Rectal smooth muscle tissue (tissue), 1 donor: ENCODE measurements around the gene APBB2.
"Not testable (repeated sequence)": the region's sequence is repeated elsewhere in the genome, so short reads cannot be mapped to it uniquely, and the experiment has no call there.

Experiments
- H3K27ac ChIP-seq: one replicate; pipeline ENCODE4 v1.7.0; 2013; ENCODE audit warnings: low read depth, low read length, inconsistent platforms
- H3K27me3 ChIP-seq: one replicate; pipeline ENCODE4 v1.7.0; 2013; ENCODE audit warnings: low read length; ENCODE audit not compliant: control insufficient read depth, insufficient read depth
- H3K36me3 ChIP-seq: one replicate; pipeline ENCODE4 v1.7.0; 2013; ENCODE audit warnings: low read length; ENCODE audit not compliant: control insufficient read depth, insufficient read depth
- H3K4me1 ChIP-seq: one replicate; pipeline ENCODE4 v1.7.0; 2013; ENCODE audit warnings: low read length; ENCODE audit not compliant: control insufficient read depth, insufficient read depth
- H3K4me3 ChIP-seq: one replicate; pipeline ENCODE4 v1.7.0; 2013; ENCODE audit warnings: low read length
- H3K9ac ChIP-seq: one replicate; pipeline ENCODE4 v1.7.0; 2013; ENCODE audit warnings: low read length

Gene APBB2

DNA sequence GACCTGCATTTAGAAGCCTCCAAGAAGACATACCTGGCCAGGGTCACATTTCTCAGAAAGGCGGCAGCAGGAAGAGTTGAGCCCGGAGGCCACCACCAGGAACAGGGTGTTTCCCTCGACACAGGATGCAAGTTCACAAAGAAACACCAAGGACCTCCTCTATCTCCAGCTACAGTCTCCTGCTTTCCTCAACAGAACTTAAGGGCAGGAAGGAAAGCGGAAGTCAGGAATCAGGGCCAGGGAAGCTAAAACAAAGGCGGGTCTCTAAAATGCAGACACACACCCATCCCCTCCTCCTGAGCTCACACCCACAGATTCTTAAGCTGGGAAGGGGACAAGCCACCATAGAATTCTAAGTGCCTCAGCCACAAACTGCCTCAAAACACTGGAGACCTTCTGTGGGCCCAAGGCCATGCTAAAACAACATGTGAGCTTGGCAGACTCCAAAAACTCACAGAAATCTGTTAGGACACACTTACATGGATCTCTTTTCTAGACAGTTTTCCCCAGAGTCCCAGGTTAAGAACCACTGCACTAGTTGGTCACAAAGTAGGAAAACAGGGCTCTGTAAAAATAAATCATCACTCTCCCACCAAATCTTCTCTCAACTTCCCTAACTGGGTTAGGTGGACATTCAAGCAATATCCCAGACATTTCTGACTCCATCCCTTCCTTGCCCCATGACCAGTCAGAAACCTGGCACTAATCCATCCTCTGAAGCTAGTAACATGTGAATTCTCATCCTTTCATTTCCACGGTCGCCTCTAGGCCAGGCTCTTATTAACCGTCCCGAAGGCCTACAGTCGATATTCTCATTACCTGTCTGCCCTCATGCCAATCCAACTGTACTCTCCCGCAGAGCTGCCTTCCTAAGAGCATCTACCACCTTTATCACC is 163.2 kb downstream of the APBB2 start:
- H3K27ac ChIP-seq = no peak overlapping the region
- H3K27me3 ChIP-seq = no peaks in the 10 kb centered on the region
- no peaks in the 10 kb centered on the region for H3K36me3 ChIP-seq
- H3K4me3 ChIP-seq = no peak overlapping the region
- no peak overlapping the region for H3K9ac ChIP-seq
- H3K4me1 ChIP-seq = peaks cover 4% of the 10 kb centered on the region

- Histone ChIP-seq H3K36me3 (no peaks in the 10 kb centered on the region), H3K27ac (no peak overlapping the region), H3K4me3 (no peak overlapping the region), H3K4me1 (peaks cover 4% of the 10 kb centered on the region), H3K9ac (no peak overlapping the region), H3K27me3 (no peaks in the 10 kb centered on the region)
Observed at GRCh38 chr4:41050116-41050515, 164.2 kb downstream of the APBB2 start.

GRCh38 chr4:41049176-41049575 is 165.2 kb downstream of the APBB2 start:
- not testable (repeated sequence) for H3K4me1 ChIP-seq, H3K4me3 ChIP-seq, H3K27ac ChIP-seq

DNA sequence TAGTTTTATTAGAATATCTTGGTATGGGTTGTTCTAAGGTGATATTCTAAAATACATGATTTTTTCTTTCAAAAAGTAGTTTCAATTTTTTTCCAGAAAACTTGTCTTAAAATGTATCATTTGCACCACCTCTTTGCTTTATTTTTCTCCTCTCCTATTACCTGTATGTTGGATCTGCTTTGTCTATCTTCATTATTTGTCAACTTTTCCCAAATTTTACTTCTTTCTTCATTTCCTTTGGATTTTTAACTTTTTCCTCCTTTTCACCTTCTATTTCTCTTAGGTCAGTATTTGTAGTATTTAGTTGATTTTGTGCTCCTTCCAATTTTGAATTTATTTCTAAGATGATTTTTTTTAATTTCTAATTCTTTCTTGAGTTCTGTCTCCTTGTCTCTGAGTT is 169.6 kb downstream of the APBB2 start:
- no peak overlapping the region for H3K9ac ChIP-seq
- H3K36me3 ChIP-seq = no peaks in the 10 kb centered on the region
- no peak overlapping the region for H3K27ac ChIP-seq
- no peaks in the 10 kb centered on the region for H3K27me3 ChIP-seq
- H3K4me3 ChIP-seq = no peak overlapping the region
- no peaks in the 10 kb centered on the region for H3K4me1 ChIP-seq

More at GRCh38 chr4:41049176-41049575, 165.2 kb downstream of the APBB2 start:
- not testable (repeated sequence) for H3K36me3 ChIP-seq, H3K27me3 ChIP-seq, H3K9ac ChIP-seq

DNA sequence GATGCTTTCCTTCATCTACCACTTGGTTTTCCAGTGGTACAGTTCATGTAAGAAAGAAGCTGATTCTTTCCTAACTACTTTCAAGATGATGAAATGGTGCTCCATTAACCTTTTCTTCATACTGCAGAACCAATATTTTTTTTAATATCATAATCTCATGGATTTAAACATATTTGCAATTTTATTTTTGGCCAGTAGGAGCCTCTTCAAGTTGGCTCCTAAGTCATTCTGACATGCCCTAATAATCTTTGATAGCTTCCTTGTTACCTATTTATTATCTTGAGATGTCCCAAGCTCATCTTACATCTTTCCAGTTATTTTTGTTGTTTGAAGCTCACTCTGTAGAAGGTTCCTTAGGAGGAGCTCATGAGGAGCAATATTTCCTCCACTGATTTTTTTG is 170.2 kb downstream of the APBB2 start:
- H3K9ac ChIP-seq = no peak overlapping the region
- H3K27ac ChIP-seq = no peak overlapping the region
- H3K4me3 ChIP-seq = no peak overlapping the region
- no peaks in the 10 kb centered on the region for H3K36me3 ChIP-seq
- no peaks in the 10 kb centered on the region for H3K4me1 ChIP-seq
- no peaks in the 10 kb centered on the region for H3K27me3 ChIP-seq

GRCh38 chr4:41043465-41043864 is 170.9 kb downstream of the APBB2 start:
- H3K27ac ChIP-seq = no peak overlapping the region
- H3K4me1 ChIP-seq = no peaks in the 10 kb centered on the region
- no peaks in the 10 kb centered on the region for H3K27me3 ChIP-seq

DNA sequence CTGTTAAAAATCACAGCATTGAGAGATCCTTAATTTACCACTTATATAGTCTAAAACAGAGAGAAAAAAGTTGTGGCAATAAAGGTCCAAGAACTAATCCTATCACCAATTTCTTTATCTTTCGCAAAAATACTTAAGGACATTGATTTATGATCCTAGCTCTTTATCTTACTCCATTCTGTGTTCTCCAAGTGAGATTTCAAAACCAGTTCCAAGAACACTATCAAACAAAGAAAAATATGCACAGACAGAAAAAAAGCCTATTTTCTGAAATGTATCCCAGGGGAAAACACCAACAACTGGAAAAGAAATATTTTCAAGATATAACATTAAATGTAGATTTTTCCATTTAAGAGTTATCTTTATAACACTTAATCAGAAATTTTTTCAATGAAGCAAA is 172.8 kb downstream of the APBB2 start:
- Histone ChIP-seq H3K36me3 (no peaks in the 10 kb centered on the region), H3K27ac (no peak overlapping the region), H3K4me1 (no peaks in the 10 kb centered on the region), H3K27me3 (no peaks in the 10 kb centered on the region), H3K4me3 (no peak overlapping the region), H3K9ac (no peak overlapping the region)

More at GRCh38 chr4:41043465-41043864, 170.9 kb downstream of the APBB2 start:
- H3K4me3 ChIP-seq = no peak overlapping the region
- no peaks in the 10 kb centered on the region for H3K36me3 ChIP-seq
- H3K9ac ChIP-seq = no peak overlapping the region

DNA sequence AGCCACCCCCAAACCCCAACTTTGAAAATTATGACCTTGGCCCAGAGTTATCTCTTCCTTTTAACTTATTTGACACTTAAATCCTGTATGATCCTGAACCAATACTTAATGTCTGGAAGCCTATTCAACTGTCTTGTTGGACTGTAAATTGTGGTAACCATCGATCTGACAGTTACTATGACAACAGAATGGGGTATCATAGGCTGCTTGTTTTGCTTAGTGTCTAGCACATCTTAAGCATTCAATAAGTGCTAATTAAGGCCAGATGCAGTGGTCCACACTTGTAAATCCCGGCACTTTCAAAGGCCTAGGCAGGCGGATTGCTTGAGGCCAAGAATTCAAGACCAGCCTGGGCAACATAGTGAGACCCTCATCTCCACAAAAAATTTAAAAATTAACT is 175.0 kb downstream of the APBB2 start:
- H3K4me1 ChIP-seq = no peaks in the 10 kb centered on the region
- no peak overlapping the region for H3K9ac ChIP-seq
- no peak overlapping the region for H3K27ac ChIP-seq
- H3K27me3 ChIP-seq = no peaks in the 10 kb centered on the region
- no peaks in the 10 kb centered on the region for H3K36me3 ChIP-seq
- H3K4me3 ChIP-seq = no peak overlapping the region

DNA sequence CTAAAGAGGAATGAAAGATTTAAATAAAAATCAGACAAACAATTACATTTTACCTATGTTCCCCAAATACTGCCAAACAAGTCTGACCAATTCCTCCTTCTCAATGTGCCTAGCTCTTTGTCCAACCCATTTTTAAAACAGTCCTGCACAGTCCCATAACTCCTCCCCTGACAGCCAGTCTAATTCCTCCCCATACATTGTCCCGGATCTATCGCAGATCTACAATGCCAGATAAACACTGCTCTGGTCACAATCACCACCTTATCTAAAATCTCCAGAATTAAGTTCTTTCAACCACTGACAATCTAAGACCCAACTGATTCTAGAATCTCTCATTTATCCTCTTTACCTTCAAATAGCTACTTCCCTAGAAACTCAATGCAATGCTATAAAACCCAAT is 176.0 kb downstream of the APBB2 start:
- H3K4me1 ChIP-seq = no peaks in the 10 kb centered on the region
- H3K4me3 ChIP-seq = no peak overlapping the region
- no peaks in the 10 kb centered on the region for H3K36me3 ChIP-seq
- no peak overlapping the region for H3K9ac ChIP-seq
- H3K27me3 ChIP-seq = no peaks in the 10 kb centered on the region
- no peak overlapping the region for H3K27ac ChIP-seq

DNA sequence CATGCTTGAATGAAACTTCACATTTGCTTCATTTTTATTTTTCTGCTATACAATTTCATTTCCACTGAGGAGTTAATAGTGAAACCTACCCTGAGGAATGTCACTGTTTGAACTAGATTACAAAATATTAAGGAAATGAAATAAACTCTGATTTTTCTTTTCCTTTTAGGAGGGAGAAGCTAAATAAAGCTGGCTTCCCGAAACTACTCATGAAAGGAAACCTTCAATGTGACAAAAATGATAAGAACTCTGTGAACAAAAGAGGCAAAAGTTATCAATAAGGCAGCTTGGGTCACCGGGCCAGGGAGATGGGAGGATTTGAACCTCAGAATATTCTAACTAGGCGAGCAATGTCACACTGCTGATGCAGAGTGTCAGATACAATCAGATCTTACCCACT is 185.2 kb downstream of the APBB2 start:
- Histone ChIP-seq H3K4me3 (no peak overlapping the region), H3K27ac (no peak overlapping the region)

GRCh38 chr4:41028392-41029076 is 185.8 kb downstream of the APBB2 start:
- H3K9ac ChIP-seq = no peak overlapping the region

More for the DNA sequence above, 185.2 kb downstream of the APBB2 start:
- H3K27me3 ChIP-seq = no peaks in the 10 kb centered on the region
- no peak overlapping the region for H3K9ac ChIP-seq
- no peaks in the 10 kb centered on the region for H3K36me3 ChIP-seq
- H3K4me1 ChIP-seq = no peaks in the 10 kb centered on the region

DNA sequence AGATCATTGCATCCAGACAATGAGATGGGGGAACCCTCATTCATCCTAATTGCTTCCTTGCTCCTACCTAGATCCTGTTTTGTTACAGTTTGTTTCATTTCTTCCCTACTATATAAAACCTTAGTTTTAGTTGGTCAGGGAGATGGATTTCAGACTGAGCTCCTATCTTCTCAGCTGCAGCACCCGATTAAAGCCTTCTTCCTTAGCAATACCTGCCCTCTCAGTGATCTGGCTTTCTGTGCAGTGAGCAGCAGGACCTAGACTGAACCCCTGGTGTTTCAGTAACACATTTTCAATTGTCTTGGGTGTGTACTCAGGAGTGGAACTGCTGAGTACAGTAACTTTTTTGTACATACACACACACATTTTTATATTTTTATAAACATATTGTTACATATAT is 187.4 kb downstream of the APBB2 start:
- no peak overlapping the region for H3K9ac ChIP-seq
- no peaks in the 10 kb centered on the region for H3K4me1 ChIP-seq
- H3K27me3 ChIP-seq = no peaks in the 10 kb centered on the region
- no peak overlapping the region for H3K4me3 ChIP-seq
- H3K27ac ChIP-seq = no peak overlapping the region
- no peaks in the 10 kb centered on the region for H3K36me3 ChIP-seq

More at GRCh38 chr4:41028392-41029076, 185.8 kb downstream of the APBB2 start:
- Histone ChIP-seq H3K27me3 (no peaks in the 10 kb centered on the region), H3K4me1 (no peaks in the 10 kb centered on the region), H3K27ac (no peak overlapping the region), H3K4me3 (no peak overlapping the region), H3K36me3 (no peaks in the 10 kb centered on the region)
